ENCODE measurements around the gene TMEM225B.
"Not testable (repeated sequence)": the region's sequence is repeated elsewhere in the genome, so short reads cannot be mapped to it uniquely, and the experiment has no call there.

Gene TMEM225B

GRCh38 chr7:99597762-99598501 is at the start of gene TMEM225B:
TSS of gene TMEM225B (plus strand) at chr7:99598267. CDS start at chr7:99604389, 6,122 bp downstream.
- DNase-seq (ENCODE audit: low spot score): no peak

- DNase-seq (ENCODE audit: low spot score): not testable (repeated sequence)
These were observed 48.5 kb upstream of the TMEM225B start for GRCh38 chr7:99549545-99549944.

- DNase-seq (ENCODE audit: low spot score): no peak
These were observed 46.7 kb upstream of the TMEM225B start for GRCh38 chr7:99551334-99551733.

GRCh38 chr7:99551767-99552463 is 46.2 kb upstream of the TMEM225B start, which contains the start of gene FAM200A:
TSS of gene FAM200A (minus strand) at chr7:99552114. CDS start at chr7:99548407, 3,707 bp downstream.
- peak; percentile 80 for DNase-seq (ENCODE audit: low spot score)

GRCh38 chr7:99553039-99553438 is 45.0 kb upstream of the TMEM225B start:
- no peak for DNase-seq (ENCODE audit: low spot score)

- DNase-seq (ENCODE audit: low spot score): no peak
These were observed 43.1 kb upstream of the TMEM225B start for GRCh38 chr7:99554939-99555338.

GRCh38 chr7:99557196-99557607 is 40.9 kb upstream of the TMEM225B start:
- no peak for DNase-seq (ENCODE audit: low spot score)

GRCh38 chr7:99557940-99558305 is 40.1 kb upstream of the TMEM225B start:
- no peak for DNase-seq (ENCODE audit: low spot score)

GRCh38 chr7:99558306-99559174 is 39.5 kb upstream of the TMEM225B start, which contains the start of gene ZNF655:
TSS of gene ZNF655 (plus strand) at chr7:99558642. CDS start at chr7:99560560, 1,918 bp downstream.
- DNase-seq (ENCODE audit: low spot score): peak; percentile 69

- DNase-seq (ENCODE audit: low spot score): no peak
These were observed 38.7 kb upstream of the TMEM225B start for GRCh38 chr7:99559175-99559915.

- DNase-seq (ENCODE audit: low spot score): peak; percentile 5
These were observed 37.0 kb upstream of the TMEM225B start for GRCh38 chr7:99560834-99561736.

GRCh38 chr7:99561737-99562051 is 36.4 kb upstream of the TMEM225B start:
- no peak for DNase-seq (ENCODE audit: low spot score)

GRCh38 chr7:99562114-99562784 is 35.8 kb upstream of the TMEM225B start:
- DNase-seq (ENCODE audit: low spot score): no peak

GRCh38 chr7:99562832-99563231 is 35.2 kb upstream of the TMEM225B start:
- peak; percentile 78 for DNase-seq (ENCODE audit: low spot score)

GRCh38 chr7:99563650-99564049 is 34.4 kb upstream of the TMEM225B start:
- DNase-seq (ENCODE audit: low spot score): no peak

GRCh38 chr7:99568770-99569169 is 29.3 kb upstream of the TMEM225B start:
- not testable (repeated sequence) for DNase-seq (ENCODE audit: low spot score)

- DNase-seq (ENCODE audit: low spot score): no peak
These were observed 26.3 kb upstream of the TMEM225B start for GRCh38 chr7:99571768-99572167.

GRCh38 chr7:99573257-99573656 is 24.8 kb upstream of the TMEM225B start:
- DNase-seq (ENCODE audit: low spot score): no peak

- no peak for DNase-seq (ENCODE audit: low spot score)
These were observed 21.8 kb upstream of the TMEM225B start for GRCh38 chr7:99576251-99576650.
